CD14-positive monocyte (primary cell): ENCODE results near the gene SPACA1. TPM values are rescaled to one million over a fixed set of nuclear protein-coding genes. Genes with fewer than 3 reads are reported as not detected.

ENCODE experiments used
- DNase-seq, 3 donors: peaks; one replicate each; pipeline ENCODE4 v3.0.0-alpha.2; 2011 to 2022
- H2AFZ ChIP-seq: 2 replicates; pipeline ENCODE4 v1.6.0; 2012; ENCODE audit warnings: mild to moderate bottlenecking, low read depth, low read length, inconsistent platforms; ENCODE audit not compliant: insufficient read depth, poor library complexity, severe bottlenecking
- H3K27ac ChIP-seq, 2 donors: 1 replicate in 1 of 2; 2 replicates in 1 of 2; pipeline ENCODE4 v1.5.1; 2012 to 2013; ENCODE audit warnings: low read length in 2 of 2, control low read depth in 1 of 2, inconsistent platforms in 1 of 2, low read depth in 1 of 2, mild to moderate bottlenecking in 1 of 2
- H3K27me3 ChIP-seq, 2 donors: one replicate each; pipeline versions ENCODE4 v1.6.0 to v1.6.1; 2011 to 2013; ENCODE audit warnings: low read length in 2 of 2; ENCODE audit not compliant: control insufficient read depth in 2 of 2, insufficient read depth in 2 of 2
- H3K36me3 ChIP-seq, 2 donors: replicated peaks in 1 of 2; 1 replicate in 1 of 2; 2 replicates in 1 of 2; pipeline versions ENCODE4 v1.5.1 to v1.6.1; 2012 to 2013; ENCODE audit warnings: low read length in 2 of 2, control low read depth in 1 of 2, inconsistent platforms in 1 of 2, mild to moderate bottlenecking in 1 of 2; ENCODE audit not compliant: insufficient read depth in 2 of 2, control insufficient read depth in 1 of 2
- H3K4me1 ChIP-seq, 2 donors: 1 replicate in 1 of 2; 2 replicates in 1 of 2; pipeline versions ENCODE4 v1.5.1 to v1.6.1; 2012 to 2013; ENCODE audit warnings: low read length in 2 of 2, control low read depth in 1 of 2, inconsistent platforms in 1 of 2, mild to moderate bottlenecking in 1 of 2, moderate library complexity in 1 of 2; ENCODE audit not compliant: insufficient read depth in 2 of 2, control insufficient read depth in 1 of 2
- H3K4me2 ChIP-seq: replicated peaks from 2 replicates; pipeline ENCODE3; 2012; ENCODE audit warnings: low read length, moderate library complexity, mild to moderate bottlenecking; ENCODE audit not compliant: poor library complexity, severe bottlenecking; ENCODE audit errors: extremely low read depth
- H3K4me3 ChIP-seq, 3 experiments: fragments of 200-600 bp in 1 of 3; sonication (generic) in 1 of 3; replicated peaks in 1 of 3; 1 replicate in 2 of 3; 2 replicates in 1 of 3; pipeline ENCODE4 v1.5.1; 2011 to 2013; ENCODE audit warnings: low read length in 3 of 3, mild to moderate bottlenecking in 3 of 3, control low read depth in 2 of 3, low read depth in 2 of 3, inconsistent platforms in 1 of 3, moderate library complexity in 1 of 3
- H3K79me2 ChIP-seq: 2 replicates; pipeline ENCODE4 v1.6.0; 2012; ENCODE audit warnings: mild to moderate bottlenecking, control low read depth, inconsistent platforms, low read length, moderate library complexity; ENCODE audit not compliant: insufficient read depth
- H3K9ac ChIP-seq: 2 replicates; pipeline ENCODE4 v1.6.0; 2017; ENCODE audit warnings: low read length, mild to moderate bottlenecking; ENCODE audit not compliant: insufficient read depth, poor library complexity, severe bottlenecking
- H3K9me3 ChIP-seq, 2 donors: replicated peaks in 1 of 2; 1 replicate in 1 of 2; 2 replicates in 1 of 2; pipeline versions ENCODE4 v1.5.1 to v1.6.1; 2012 to 2013; ENCODE audit warnings: low read length in 2 of 2, control low read depth in 1 of 2; ENCODE audit not compliant: control insufficient read depth in 1 of 2, insufficient read depth in 1 of 2
- H4K20me1 ChIP-seq: 2 replicates; pipeline ENCODE4 v1.6.0; 2012; ENCODE audit warnings: mild to moderate bottlenecking, low read length, control low read depth, moderate library complexity; ENCODE audit not compliant: insufficient read depth
- H3K27ac Mint-ChIP-seq, 7 donors: one replicate each; pipeline ENCODE4 v1.8.0; 2020; ENCODE audit warnings: mild to moderate bottlenecking in 7 of 7, mixed read lengths in 7 of 7, moderate library complexity in 6 of 7, inconsistent platforms in 2 of 7
- H3K27me3 Mint-ChIP-seq, 3 donors: one replicate each; pipeline ENCODE4 v1.8.0; 2021 to 2022; ENCODE audit warnings: low read depth in 3 of 3, mild to moderate bottlenecking in 3 of 3, mixed read lengths in 3 of 3, moderate library complexity in 3 of 3, inconsistent platforms in 1 of 3
- H3K36me3 Mint-ChIP-seq, 2 donors: one replicate each; pipeline ENCODE4 v1.8.0; 2020; ENCODE audit warnings: mixed read lengths in 2 of 2, inconsistent platforms in 1 of 2, mild to moderate bottlenecking in 1 of 2
- H3K4me1 Mint-ChIP-seq: one replicate; pipeline ENCODE4 v1.8.0; 2020; ENCODE audit warnings: mild to moderate bottlenecking, mixed read lengths
- H3K4me3 Mint-ChIP-seq, 2 donors: one replicate each; pipeline ENCODE4 v1.8.0; 2020; ENCODE audit warnings: mild to moderate bottlenecking in 2 of 2, mixed read lengths in 2 of 2, moderate library complexity in 1 of 2
- H3K9me3 Mint-ChIP-seq, 7 donors: one replicate each; pipeline ENCODE4 v1.8.0; 2020 to 2022; ENCODE audit warnings: mixed read lengths in 7 of 7, mild to moderate bottlenecking in 6 of 7, moderate library complexity in 6 of 7, inconsistent platforms in 2 of 7
- CTCF ChIP-seq: fragments of 200-600 bp; IDR thresholded peaks from one replicate; pipeline ENCODE4 v1.8.0; 2022; ENCODE audit warnings: antibody characterized with exemption, mild to moderate bottlenecking
- WGBS: methylation state at CpG from one replicate; pipeline ENCODE4 v1.1.5; 2013; ENCODE audit warnings: missing lambda C conversion rate; ENCODE audit not compliant: insufficient coverage; 5-methylcytosine and 5-hydroxymethylcytosine counted together
- intact Hi-C, 2 donors: fragments of 100-400 bp; cut with micrococcal nuclease; formaldehyde crosslinking; loops; one replicate each; pipeline versions ENCODE4 v1.15.0 to v1.15.1; 2023
- polyA plus RNA-seq, 3 donors: library from polyadenylated mRNA; depleted of rRNA in 1 of 3; unstranded in 2 of 3; stranded (reverse) in 1 of 3; fragments of 300-500 nt in 2 of 3; fragments of >200 nt in 1 of 3; fragmentation: Illumina TruSeq in 2 of 3; gene quantifications; 1 replicate in 2 of 3; 2 replicates in 1 of 3; pipeline ENCODE4 v1.2.3, GENCODE V29; 2012 to 2021

The SPACA1 gene
- polyA plus RNA-seq, 3 donors, result not detected

DNA sequence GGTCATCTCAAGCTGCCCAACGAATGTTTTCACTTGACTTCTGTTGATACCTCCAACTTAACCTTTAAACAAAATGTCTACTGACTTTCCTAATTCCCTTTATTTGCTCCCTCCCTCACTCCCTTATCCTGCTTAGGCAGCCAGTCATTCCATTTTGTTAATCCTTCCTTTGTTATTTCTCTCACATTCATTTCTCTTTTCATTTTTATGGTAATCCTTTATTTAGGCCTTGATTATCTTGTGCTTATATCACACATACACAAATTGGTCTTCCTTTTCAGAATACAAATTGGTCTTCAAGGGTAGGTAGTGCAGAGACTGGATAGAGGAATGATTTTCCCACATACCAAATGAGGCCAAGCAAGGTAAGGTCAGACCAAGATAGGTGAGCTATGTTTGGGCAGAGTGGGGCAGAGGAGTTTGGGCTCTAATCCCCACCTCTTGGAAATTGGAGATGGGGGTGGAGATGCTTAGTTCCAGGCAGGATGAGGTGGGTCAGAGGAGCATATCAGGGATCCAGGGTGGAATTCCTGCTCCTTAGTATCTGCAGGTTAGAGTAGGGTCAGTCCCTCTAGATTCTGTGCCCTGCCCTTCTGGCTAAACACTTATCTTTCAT lies 2.0 kb upstream of the SPACA1 start:
- 100% methylated on average over 1 of the region's 1 CpG for WGBS
- Histone ChIP-seq H3K27ac (no peak overlapping the region), H3K4me1 (no peaks in the 10 kb centered on the region), H3K36me3 (no peaks in the 10 kb centered on the region), H4K20me1 (no peaks in the 10 kb centered on the region), H3K4me2 (no peak overlapping the region), H3K79me2 (no peaks in the 10 kb centered on the region), H3K27me3 (peaks cover 0 to 17% of the 10 kb centered on the region in 2 donors), H3K9me3 (peaks cover 0 to 9% of the 10 kb centered on the region in 2 donors), H3K9ac (no peak overlapping the region), H3K4me3 (no peak overlapping the region), H2AFZ (no peak overlapping the region)
- DNase-seq, result no peak
- Mint-ChIP-seq H3K27ac (no peak overlapping the region), H3K4me1 (no peaks in the 10 kb centered on the region), H3K4me3 (no peak overlapping the region), H3K9me3 (peaks cover 0 to 17% (median 8%) of the 10 kb centered on the region in 7 donors), H3K27me3 (peaks cover 2 to 16% (median 11%) of the 10 kb centered on the region in 3 donors), H3K36me3 (peaks cover 0 to 1% of the 10 kb centered on the region in 2 donors)
- intact Hi-C loops, result no loop called here
- no peak for TF ChIP-seq CTCF

GRCh38 chr6:88048578-88048977 lies 937 bp downstream of the SPACA1 start:
- Histone ChIP-seq H2AFZ (no peak overlapping the region), H3K4me2 (no peak overlapping the region), H3K4me1 (no peaks in the 10 kb centered on the region), H3K27me3 (peaks cover 0 to 17% of the 10 kb centered on the region in 2 donors), H3K79me2 (no peaks in the 10 kb centered on the region), H3K27ac (no peak overlapping the region), H3K9ac (no peak overlapping the region), H3K9me3 (peaks cover 0 to 9% of the 10 kb centered on the region in 2 donors), H4K20me1 (no peaks in the 10 kb centered on the region), H3K36me3 (no peaks in the 10 kb centered on the region), H3K4me3 (no peak overlapping the region)
- Mint-ChIP-seq H3K36me3 (peaks cover 0 to 1% of the 10 kb centered on the region in 2 donors), H3K9me3 (peaks cover 0 to 17% (median 10%) of the 10 kb centered on the region in 7 donors), H3K27me3 (peaks cover 5 to 16% (median 9%) of the 10 kb centered on the region in 3 donors), H3K4me3 (no peak overlapping the region), H3K27ac (no peak overlapping the region), H3K4me1 (no peaks in the 10 kb centered on the region)
- intact Hi-C loops, result no loop called here
- TF ChIP-seq CTCF, result no peak
- DNase-seq, result no peak
- 100% methylated on average over 2 of the region's 3 CpGs for WGBS
